Erythroblast (primary cell): ENCODE measurements around the gene ZXDC.

Source experiments
- GATA1 ChIP-seq: IDR thresholded peaks from 2 replicates; pipeline ENCODE4 v1.6.1; 2011; ENCODE audit warnings: low read depth, mild to moderate bottlenecking, control low read depth, low read length, moderate library complexity
- POLR2A ChIP-seq: IDR thresholded peaks from 2 replicates; pipeline ENCODE4 v1.6.1; 2011; ENCODE audit warnings: mild to moderate bottlenecking, low read length

GRCh38 chr3:126478581-126479310 is 3.1 kb upstream of the ZXDC start:
- TF ChIP-seq POLR2A (no peak), GATA1 (no peak)
